ENCODE data around the gene TRIM2. TPM values are rescaled to one million over a fixed set of nuclear protein-coding genes. Genes with fewer than 3 reads are reported as not detected.

TRIM2 gene
- total RNA-seq, 2 experiments from 2014 or later, result 1.9 to 3.4 TPM

- Histone ChIP-seq H3K27me3 (ENCODE audit: control insufficient read depth in 1 of 2, insufficient read depth in 2 of 2, low read length in 2 of 2) (no peaks in the 10 kb centered on the region), H3K36me3 (ENCODE audit: insufficient read depth, low read length) (no peaks in the 10 kb centered on the region), H3K27ac (ENCODE audit: low read depth in 1 of 2, low read length in 2 of 2) (no peak overlapping the region), H3K9me3 (ENCODE audit: control insufficient read depth in 1 of 2, insufficient read depth in 1 of 2, low read length in 2 of 2) (peaks cover 0 to 10% of the 10 kb centered on the region in 2 experiments), H3K4me1 (ENCODE audit: insufficient read depth, low read length) (peaks cover 9% of the 10 kb centered on the region), H3K4me3 (ENCODE audit: low read length) (no peak overlapping the region)
- H3K27ac Mint-ChIP-seq, result no peak overlapping the region
- no peak for TF ChIP-seq CTCF (IDR thresholded peaks at IDR 0.05)
- no peaks in the 10 kb centered on the region for H3K4me1 Mint-ChIP-seq (ENCODE audit: low read depth)
- no peak overlapping the region for H3K4me3 Mint-ChIP-seq
- intact Hi-C loops (cut with DNase I, micrococcal nuclease), result no loop called here
- ChIA-PET CTCF (no interaction called here), POLR2A (no interaction called here)
- no peaks in the 10 kb centered on the region for H3K36me3 Mint-ChIP-seq (ENCODE audit: low read depth)
- no peaks in the 10 kb centered on the region for H3K9me3 Mint-ChIP-seq
- peaks cover 14% of the 10 kb centered on the region for H3K27me3 Mint-ChIP-seq
- DNase-seq (no peak), ATAC-seq (ENCODE audit: poor library complexity) (no peak)
Measured at GRCh38 chr4:153260132-153260531, 55.9 kb downstream of the TRIM2 start.

GRCh38 chr4:153260553-153261300 is 56.5 kb downstream of the TRIM2 start:
- DNase-seq (no peak), ATAC-seq (ENCODE audit: poor library complexity) (no peak)
- Histone ChIP-seq H3K4me1 (ENCODE audit: insufficient read depth, low read length) (peaks cover 9% of the 10 kb centered on the region), H3K9me3 (ENCODE audit: control insufficient read depth in 1 of 2, insufficient read depth in 1 of 2, low read length in 2 of 2) (peaks cover 0 to 10% of the 10 kb centered on the region in 2 experiments), H3K27me3 (ENCODE audit: control insufficient read depth in 1 of 2, insufficient read depth in 2 of 2, low read length in 2 of 2) (no peaks in the 10 kb centered on the region), H3K27ac (ENCODE audit: low read depth in 1 of 2, low read length in 2 of 2) (no peak overlapping the region), H3K36me3 (ENCODE audit: insufficient read depth, low read length) (no peaks in the 10 kb centered on the region), H3K4me3 (ENCODE audit: low read length) (no peak overlapping the region)
- Mint-ChIP-seq H3K4me1 (ENCODE audit: low read depth) (no peaks in the 10 kb centered on the region), H3K27me3 (peaks cover 10% of the 10 kb centered on the region), H3K9me3 (no peaks in the 10 kb centered on the region), H3K4me3 (no peak overlapping the region), H3K27ac (no peak overlapping the region), H3K36me3 (ENCODE audit: low read depth) (no peaks in the 10 kb centered on the region)
- CTCF ChIA-PET, result no interaction called here
- intact Hi-C loops (cut with DNase I, micrococcal nuclease), result no loop called here
- no peak for TF ChIP-seq CTCF (IDR thresholded peaks at IDR 0.05)
- POLR2A ChIA-PET, result no interaction called here

- H3K4me3 Mint-ChIP-seq, result no peak overlapping the region
- no peaks in the 10 kb centered on the region for H3K4me1 Mint-ChIP-seq (ENCODE audit: low read depth)
- no peak overlapping the region for H3K27ac Mint-ChIP-seq
- no peak overlapping the region for H3K4me3 ChIP-seq (ENCODE audit: low read length)
- intact Hi-C loops (cut with DNase I, micrococcal nuclease), result no loop called here
- no peaks in the 10 kb centered on the region for H3K36me3 ChIP-seq (ENCODE audit: insufficient read depth, low read length)
- no peak overlapping the region for H3K27ac ChIP-seq (ENCODE audit: low read depth in 1 of 2, low read length in 2 of 2)
- POLR2A ChIA-PET, result no interaction called here
- TF ChIP-seq CTCF (IDR thresholded peaks at IDR 0.05), result no peak
- peaks cover 5% of the 10 kb centered on the region for H3K27me3 Mint-ChIP-seq
- H3K36me3 Mint-ChIP-seq (ENCODE audit: low read depth), result no peaks in the 10 kb centered on the region
- CTCF ChIA-PET, result no interaction called here
- DNase-seq (no peak), ATAC-seq (ENCODE audit: poor library complexity) (no peak)
- no peaks in the 10 kb centered on the region for H3K9me3 Mint-ChIP-seq
- peaks cover 0 to 10% of the 10 kb centered on the region in 2 experiments for H3K9me3 ChIP-seq (ENCODE audit: control insufficient read depth in 1 of 2, insufficient read depth in 1 of 2, low read length in 2 of 2)
- H3K27me3 ChIP-seq (ENCODE audit: control insufficient read depth in 1 of 2, insufficient read depth in 2 of 2, low read length in 2 of 2), result no peaks in the 10 kb centered on the region
- peaks cover 9% of the 10 kb centered on the region for H3K4me1 ChIP-seq (ENCODE audit: insufficient read depth, low read length)
Measured at GRCh38 chr4:153261461-153261860, 57.2 kb downstream of the TRIM2 start.
